Embryonic facial prominence (tissue), 1 donor: ENCODE measurements around the gene PPP1R18.
A peak's percentile ranks its signal among the peaks of the same experiment; 100 is the strongest.
"Not testable (repeated sequence)": the region's sequence is repeated elsewhere in the genome, so short reads cannot be mapped to it uniquely, and the experiment has no call there.

Experiments
- DNase-seq: peaks from one replicate; pipeline ENCODE4 v3.0.0-alpha.2; 2016; ENCODE audit errors: extremely low spot score

PPP1R18 gene

DNA sequence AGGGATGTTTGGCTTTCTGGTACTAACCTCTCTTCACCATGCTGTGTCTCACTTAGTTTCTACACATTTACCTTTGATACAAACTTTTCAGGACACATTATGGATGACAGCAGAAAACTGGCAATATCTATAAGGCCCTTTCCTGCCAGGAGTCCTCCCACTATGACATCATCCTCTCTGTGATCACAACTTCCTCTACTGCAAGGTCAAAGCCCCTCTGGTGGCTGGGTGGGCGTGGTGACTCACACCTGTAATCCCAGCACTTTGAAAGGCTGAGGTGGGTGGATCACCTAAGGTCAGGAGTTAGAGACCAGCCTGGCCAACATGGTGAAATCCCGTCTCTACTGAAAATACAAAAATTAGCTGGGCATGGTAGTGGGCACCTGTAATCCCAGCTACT lies 20.1 kb downstream of the PPP1R18 start:
- not testable (repeated sequence) for DNase-seq

DNA sequence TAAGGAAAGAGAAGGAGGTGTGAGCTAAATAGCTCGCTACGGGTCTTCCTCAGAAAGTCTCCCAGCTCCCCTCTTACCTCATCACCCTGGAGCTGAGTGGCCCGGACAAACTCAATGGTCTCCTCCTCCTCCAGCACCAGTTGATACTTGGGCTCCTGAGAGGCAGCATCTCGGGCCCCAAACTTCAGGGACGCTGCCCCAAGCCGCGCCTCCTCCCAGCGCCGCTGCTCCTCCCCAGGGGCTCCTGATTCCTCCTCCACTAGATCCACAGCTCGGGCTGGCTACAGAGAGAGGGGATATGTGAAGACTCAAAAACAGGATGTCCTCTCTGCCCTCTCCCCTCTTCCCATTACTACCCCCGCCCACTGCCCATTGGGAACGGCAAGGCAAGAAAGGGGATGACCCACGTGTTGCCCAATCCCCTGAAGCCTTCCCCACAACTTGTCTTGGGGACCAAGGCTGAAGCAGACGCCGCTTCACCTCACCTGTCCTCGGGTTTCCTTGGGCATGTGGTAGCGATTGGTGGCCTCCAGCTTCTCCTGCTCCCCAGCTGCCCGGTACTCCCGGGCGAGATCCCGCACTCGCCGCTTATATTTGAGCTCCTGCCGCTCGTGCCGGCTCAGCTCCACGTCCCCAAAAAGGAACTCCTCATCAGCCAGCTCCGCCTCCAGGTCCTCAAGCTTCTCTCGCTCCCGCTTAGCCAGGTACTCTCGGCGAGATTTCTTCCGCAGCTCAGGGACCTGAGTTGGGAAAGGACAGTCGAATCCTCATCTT lies 21.3 kb downstream of the PPP1R18 start:
- no peak for DNase-seq

DNA sequence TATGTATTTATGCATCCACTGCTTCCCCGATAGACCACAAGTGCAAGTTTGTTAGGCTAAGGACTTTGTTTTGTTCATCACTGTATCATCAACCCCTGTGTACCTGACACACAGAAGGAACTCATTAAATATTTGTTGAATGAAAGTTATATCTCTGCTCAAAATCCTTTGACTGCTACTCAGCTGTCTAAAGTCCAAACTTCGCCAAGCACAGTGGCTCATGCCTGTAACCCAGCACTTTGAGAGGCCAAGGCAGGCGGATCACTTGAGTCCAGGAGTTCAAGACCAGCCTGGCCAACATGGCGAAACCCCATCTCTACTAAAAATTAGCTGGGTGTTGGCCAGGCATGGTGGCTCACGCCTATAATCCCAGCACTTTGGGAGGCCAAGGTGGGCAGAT lies 28.5 kb downstream of the PPP1R18 start:
- DNase-seq: not testable (repeated sequence)

DNA sequence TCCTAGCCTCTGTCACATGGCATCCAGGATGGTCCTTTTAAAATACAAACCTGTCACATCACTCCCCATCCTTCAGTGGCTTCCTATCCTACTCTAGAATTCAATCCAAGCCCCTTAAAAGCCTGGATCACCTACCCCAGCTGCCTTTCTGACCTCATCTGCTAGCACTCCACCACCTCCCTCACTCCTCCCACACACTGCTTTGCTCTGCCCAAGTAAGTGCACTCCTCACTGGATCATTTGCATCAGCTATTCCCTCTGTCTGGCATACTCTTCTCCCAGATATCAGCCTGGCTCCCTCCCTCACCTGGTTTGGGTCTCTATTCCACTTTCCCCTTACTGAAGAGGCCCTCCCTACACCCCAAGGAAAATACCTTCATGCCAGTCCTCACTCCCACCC lies 29.0 kb downstream of the PPP1R18 start:
- DNase-seq: no peak

DNA sequence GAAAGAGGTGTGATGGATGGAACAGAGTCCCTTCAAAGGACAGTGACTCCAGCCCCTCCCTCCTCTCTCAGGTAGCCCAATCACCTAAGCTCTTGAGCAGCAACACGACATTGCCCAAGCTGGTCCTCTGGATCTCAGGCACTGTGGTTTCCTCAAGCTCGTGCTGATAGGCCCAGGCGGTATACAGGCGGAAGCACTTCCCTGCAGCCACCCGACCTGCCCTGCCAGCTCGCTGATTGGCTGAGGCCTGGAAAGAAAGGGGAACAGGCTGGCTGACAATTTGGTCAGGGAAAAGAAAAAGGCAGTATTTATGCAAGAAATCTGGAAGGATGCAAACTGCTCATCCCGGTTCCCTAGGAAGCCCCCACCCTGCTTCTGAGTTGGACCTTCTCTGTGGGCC lies 29.9 kb downstream of the PPP1R18 start:
- no peak for DNase-seq

DNA sequence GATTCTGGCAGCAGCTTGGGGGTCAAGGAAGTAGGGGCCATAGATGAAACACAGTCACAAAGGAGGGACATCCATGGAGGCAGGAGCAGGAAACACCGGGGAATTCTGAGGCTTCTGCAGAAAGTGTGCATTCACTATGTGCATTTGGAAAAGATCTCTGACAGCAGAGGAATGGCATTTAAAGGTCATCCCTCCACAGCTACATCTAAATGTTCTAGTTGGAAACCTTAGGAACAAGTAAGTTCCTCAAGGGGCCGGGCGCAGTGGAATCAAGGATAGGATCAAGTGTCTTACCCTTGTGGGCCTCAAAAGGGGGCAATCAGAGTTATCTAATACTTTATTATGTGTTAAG lies 30.7 kb downstream of the PPP1R18 start:
- no peak for DNase-seq

DNA sequence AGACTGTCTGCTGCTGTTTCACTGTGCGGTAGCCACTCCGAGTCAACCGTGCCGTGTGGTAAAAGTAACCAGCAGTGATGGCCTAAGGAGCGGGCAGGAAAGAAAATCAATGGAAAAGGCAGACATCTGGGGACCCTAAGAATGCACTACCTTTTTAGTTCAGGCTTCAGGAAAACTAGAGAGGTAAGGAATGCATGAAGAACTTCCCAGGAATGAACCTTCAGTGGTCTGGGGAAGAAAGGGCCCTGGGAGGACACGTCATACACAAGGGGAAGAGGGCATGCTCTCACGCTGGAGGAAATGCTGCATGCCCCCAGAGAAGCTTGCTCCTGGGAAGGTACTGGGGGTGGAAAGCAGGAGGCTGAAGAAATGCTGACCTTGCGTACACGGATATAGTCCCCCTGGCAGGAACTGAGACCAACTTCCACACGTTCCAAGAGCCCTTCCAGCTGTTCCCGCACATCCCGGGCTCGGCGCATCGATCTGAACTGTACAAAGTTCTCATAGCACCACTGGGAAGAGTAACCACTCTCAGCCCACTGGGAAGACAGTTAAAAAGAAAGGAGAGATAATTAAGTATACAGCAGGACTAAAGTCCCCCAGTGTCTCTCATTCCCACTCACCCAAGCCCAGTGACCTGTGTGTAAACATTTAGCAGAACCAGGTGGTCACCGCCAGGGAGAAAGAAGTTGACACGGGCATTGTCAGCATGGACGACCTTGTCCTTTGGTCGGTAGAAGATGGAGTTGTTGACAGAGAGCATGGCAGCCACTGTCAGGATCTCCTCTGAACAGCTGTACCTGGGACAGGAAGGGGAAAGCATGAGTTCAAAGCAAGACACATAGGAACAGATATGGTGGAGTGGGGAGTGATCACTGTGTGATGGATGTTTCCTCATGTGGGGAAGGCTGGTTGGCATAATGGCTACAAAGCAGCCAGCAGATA lies 31.4 kb downstream of the PPP1R18 start:
- no peak for DNase-seq

DNA sequence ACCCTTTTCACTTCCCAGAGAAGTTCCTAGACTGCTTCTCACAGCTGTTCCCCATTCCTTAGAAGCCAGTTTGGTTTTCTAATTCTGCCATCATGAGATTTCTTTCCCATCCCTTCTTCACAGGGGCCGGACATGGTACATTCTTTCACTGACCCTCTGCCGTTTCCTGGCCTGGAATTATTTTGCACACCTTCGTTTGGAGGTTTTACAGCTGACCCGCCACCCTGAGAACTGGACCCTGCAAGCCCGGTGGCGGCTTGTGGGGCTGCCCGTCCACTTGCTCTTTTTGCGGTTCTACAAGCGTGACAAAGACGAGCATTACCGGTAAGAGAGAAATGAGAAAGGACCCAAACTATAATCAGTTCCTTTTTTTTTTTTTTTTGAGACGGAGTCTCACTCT lies 35.3 kb downstream of the PPP1R18 start:
- DNase-seq: no peak

DNA sequence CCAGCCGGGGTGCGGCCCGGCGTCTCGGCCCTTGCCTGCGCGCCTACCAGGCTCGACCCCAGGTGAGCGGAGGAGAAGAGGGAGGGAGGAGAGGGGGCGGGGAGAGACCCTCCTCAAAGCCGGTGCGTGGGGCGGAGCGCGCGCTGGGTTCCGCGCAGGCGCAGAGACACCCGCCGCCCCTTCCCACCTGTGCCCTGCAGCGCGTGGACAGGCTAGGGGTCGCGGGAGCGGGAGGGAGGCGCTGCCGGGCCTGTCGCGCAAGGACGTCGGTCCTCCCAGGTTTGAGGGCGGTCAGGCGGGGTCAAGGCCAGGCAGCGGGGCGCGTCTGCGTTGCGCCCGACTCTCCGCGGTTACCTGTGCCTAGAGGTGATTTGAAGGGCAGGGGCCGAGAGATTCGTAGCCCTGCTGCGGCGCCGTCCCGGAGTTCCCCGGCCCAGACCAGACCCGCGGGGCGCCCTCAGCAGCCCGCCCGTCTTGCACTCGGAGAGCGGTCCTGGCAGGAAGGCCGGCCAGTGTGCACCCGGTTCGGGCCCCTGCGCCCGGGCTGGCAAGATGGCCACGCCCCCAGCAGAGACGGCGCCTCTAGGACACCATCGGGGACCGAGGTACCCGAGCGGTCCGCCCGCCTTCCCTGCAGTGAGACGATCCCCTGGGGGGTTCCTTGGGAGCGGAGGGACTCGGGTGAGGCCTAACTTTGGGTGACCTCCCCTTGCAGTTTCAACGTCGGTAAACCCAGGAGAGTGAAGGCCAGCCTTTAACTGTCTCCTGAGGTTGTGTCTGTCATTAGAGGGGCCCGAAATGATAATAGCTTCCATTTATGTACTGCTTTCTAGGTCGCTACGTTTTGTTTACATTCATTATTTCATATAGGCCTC lies 39.0 kb downstream of the PPP1R18 start:
- no peak for DNase-seq

DNA sequence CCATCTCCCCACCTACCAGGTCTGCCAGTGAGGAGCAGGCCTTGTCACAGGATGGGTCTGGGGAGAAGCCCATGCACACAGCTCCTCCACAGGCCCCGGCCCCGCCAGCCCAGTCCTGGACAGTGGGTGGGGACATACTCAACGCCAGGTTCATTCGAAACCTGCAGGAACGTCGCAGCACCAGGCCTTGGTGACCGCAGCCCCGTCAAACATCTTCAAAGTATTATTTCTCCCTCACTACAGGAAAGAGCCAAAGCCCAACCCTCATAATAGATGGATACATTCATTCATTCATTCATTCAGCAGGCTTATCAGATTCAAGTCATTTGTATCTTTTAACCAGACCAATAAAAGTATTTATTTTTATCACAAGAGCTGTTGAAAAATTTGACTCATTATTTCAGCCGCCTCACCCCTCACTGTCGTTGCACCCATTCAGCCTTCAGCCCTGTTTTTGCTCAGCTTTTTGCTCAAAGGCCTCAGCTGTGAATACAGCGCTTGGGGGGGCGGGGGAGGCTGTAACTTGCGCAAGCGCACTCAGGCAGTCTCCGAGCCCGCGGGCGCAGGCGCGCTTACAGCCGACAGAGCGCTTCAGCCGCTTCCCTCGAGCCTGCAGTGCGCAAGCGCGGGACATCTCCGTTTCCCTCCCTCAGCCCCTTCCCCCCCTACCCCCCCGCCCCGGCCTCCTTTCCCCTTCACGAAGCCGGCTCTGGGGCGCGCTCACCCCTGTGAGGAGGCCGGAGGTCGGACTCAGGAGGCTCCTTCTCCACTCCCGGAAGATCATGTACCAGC lies 39.8 kb downstream of the PPP1R18 start, which contains the start of gene C6orf136:
Gene C6orf136 (plus strand): TSS at position 684 of the 792 bp plus-strand sequence. CDS start 99 bp downstream, at position 783.
- DNase-seq: peak; percentile 85

DNA sequence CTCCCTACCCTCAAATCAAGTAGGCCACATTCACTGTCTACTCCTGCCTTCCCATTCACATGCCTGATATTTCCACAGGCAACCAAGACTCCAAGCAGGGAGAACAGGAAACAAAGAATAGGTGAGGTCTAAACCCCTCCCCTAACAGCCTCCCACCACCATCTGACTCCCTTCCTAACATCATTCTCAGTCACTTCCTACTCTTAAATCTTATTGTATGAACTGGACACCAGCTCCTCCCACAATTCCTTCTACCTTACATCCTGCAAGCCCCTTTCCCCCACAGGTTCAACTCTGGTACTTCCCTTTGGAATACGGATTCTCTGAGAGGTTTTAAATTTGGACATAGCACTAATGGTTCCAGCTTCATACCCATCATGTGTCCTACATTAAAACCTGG lies 40.5 kb downstream of the PPP1R18 start:
- DNase-seq: no peak

DNA sequence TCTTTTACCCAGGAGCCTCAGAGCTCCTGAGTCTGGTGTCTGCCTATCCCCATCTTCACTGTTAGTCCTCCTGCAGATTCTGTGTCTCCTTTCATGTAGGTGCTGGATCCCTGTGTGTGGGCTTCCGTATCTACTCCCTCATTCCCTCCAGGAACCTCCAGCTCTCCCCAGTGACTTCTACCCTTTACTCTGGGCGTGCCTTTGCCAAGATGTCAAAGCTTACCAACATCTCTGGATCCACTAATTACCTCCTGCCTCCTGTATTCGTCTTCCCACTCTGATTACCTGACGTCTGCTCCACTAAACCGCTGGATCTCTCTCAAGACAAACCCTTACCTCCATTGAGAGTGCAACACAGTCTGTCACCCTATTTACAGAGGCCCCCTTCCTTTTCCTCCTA lies 41.7 kb downstream of the PPP1R18 start:
- no peak for DNase-seq

DNA sequence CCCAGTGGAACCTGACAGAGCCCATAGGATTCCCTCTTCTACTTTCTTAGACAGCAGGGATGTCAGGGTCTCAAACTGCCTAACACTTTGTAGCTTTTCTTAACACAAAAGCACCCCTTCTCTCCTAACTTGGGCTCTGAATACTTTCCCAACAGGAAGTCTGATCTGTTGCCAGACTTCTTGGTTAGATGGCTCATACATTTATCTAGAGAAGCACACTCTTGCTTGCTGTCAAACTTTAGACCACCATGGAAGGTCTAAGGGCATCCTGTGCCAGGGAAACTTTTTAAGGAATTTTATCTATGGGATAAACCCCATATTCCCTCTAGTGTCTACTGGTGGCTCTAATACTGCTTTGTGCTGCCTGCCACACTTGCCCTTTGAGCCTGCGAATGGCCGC lies 42.8 kb downstream of the PPP1R18 start:
- DNase-seq: no peak

DNA sequence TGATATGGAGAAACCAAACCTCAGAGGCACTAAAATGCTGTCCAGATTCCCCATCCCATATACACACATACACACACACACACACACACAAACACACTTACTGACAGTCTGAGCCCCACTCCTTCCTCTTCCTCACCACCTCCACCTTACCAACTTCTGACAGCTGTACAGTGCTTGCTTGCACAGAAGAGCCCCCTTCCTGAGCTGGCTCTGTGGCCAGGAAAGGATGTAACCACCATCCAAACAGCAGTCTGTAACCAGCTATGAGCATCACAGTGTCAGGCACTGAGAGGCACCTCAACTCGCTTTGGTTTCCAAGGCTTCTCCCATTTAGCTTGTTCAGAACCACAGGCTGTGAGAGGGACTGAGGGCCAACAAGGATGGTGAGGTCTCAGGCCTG lies 45.4 kb downstream of the PPP1R18 start:
- no peak for DNase-seq

DNA sequence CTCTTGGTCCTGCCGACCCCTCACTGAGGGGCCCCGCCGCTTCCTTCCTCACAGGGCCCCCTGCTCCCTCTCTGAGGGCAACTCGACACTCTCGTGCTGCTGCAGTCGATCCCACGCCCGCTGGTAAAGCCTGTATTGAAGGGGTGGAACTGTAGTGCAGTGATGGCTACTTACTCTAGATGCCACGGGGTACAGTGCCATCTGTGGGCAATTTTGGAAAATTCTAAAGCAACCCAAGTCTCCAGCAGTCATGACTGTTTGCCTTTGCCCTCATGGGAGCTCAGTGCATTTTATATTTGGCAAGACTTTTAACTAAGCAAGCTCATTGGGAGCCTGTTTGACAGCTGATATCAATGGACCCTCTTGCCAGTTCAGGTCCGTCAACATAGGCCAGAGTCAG lies 46.0 kb downstream of the PPP1R18 start:
- no peak for DNase-seq

DNA sequence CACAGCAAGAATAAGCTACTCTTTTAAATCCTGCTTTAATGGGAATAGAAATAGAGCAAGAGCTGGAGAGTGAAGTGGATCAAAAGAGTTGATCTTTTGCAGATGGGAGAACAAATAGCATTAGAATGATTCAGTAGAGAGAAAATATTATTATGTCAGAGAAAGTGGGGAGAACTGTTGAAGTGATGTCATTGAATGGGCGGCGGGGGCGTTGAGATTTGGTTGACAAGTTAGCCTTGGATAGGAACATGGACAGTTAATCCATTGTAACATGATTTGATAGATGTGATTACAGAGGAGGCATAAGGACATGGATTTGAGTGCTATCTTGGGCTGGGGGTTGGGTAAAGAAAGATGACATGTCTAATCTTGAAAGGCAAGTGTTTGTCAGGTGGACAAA lies 50.6 kb downstream of the PPP1R18 start:
- DNase-seq: no peak

DNA sequence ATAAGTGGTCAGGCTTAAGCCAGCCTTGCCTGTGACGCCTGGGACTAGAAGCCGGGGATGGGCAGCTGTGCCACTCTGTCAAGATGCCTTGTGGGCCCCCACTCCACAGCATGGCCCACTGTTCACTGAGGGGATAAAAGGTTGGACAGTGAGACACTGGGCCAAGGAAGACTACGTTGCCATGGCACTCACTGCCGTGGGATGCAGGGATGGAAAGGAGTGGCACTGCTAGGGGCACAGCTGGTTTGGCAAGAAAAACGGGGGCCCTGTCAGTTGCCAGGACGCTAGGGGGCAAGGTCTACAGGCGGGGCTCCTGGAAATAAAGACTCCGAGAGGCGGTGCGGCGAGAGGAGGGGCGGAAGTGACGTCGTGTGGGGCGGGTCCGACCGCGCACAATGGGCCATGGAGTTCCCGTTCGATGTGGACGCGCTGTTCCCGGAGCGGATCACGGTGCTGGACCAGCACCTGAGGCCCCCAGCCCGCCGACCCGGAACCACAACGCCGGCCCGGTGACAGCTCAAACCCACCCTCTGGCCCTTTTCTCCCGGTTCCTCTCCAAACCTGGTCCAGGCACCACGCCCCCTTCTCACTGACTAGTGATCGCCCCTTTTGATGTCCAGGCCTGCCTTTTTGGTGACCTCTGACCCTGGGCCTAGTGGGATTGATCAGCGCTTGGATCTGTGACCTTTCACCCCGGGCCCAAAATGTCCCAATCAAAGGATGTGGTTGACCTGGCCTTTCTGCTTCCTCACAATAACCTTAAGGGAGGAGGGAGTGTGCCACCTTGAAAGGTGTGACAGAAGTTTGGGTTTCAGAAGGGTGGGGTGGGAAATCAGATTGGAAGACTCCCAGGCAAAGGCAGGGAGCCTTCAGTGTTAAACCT lies 59.7 kb downstream of the PPP1R18 start, which contains the start of gene ATAT1:
Gene ATAT1 (plus strand): TSS at position 391 of the 883 bp plus-strand sequence.
- peak; percentile 89 for DNase-seq
